H9 (cell line): ENCODE results near the gene CARD11. TPM values are rescaled to one million over a fixed set of nuclear protein-coding genes. Genes with fewer than 3 reads are reported as not detected.

Experiments
- DNase-seq: peaks from one replicate; pipeline ENCODE4 v3.0.0-alpha.2; 2017
- H2AFZ ChIP-seq: one replicate; pipeline ENCODE4 v1.6.1; 2013; ENCODE audit warnings: mild to moderate bottlenecking, low read length, control low read depth, moderate library complexity
- H2AK5ac ChIP-seq: 2 replicates; pipeline ENCODE4 v1.6.1; 2013; ENCODE audit warnings: low read length, control low read depth, mixed read lengths; ENCODE audit not compliant: insufficient read length
- H2BK120ac ChIP-seq: one replicate; pipeline ENCODE4 v1.6.1; 2013; ENCODE audit warnings: low read depth, mild to moderate bottlenecking, low read length, control low read depth, inconsistent platforms; ENCODE audit not compliant: poor library complexity, severe bottlenecking
- H2BK12ac ChIP-seq: 2 replicates; pipeline ENCODE4 v1.6.1; 2013; ENCODE audit warnings: low read length, control low read depth, mixed read lengths, low read depth; ENCODE audit not compliant: insufficient read length
- H2BK15ac ChIP-seq: 2 replicates; pipeline ENCODE4 v1.6.1; 2013; ENCODE audit warnings: low read depth, low read length, control low read depth
- H2BK20ac ChIP-seq: one replicate; pipeline ENCODE4 v1.6.1; 2013; ENCODE audit warnings: low read depth, mild to moderate bottlenecking, low read length, control low read depth, inconsistent platforms; ENCODE audit not compliant: poor library complexity, severe bottlenecking
- H2BK5ac ChIP-seq: 2 replicates; pipeline ENCODE4 v1.6.1; 2013; ENCODE audit warnings: low read length, control low read depth, mixed read lengths; ENCODE audit not compliant: insufficient read length
- H3K14ac ChIP-seq: 2 replicates; pipeline ENCODE4 v1.6.1; 2013; ENCODE audit warnings: low read length, control low read depth; ENCODE audit not compliant: insufficient read depth
- H3K18ac ChIP-seq: 2 replicates; pipeline ENCODE4 v1.6.1; 2013; ENCODE audit warnings: low read depth, mild to moderate bottlenecking, mixed read lengths, low read length, control low read depth; ENCODE audit not compliant: insufficient read length
- H3K23ac ChIP-seq: 2 replicates; pipeline ENCODE4 v1.6.1; 2013; ENCODE audit warnings: low read length, control low read depth, mixed read lengths, low read depth; ENCODE audit not compliant: insufficient read length
- H3K23me2 ChIP-seq: 2 replicates; pipeline ENCODE4 v1.6.1; 2013; ENCODE audit warnings: low read depth, mild to moderate bottlenecking, mixed read lengths, low read length, control low read depth; ENCODE audit not compliant: insufficient read length, poor library complexity, severe bottlenecking
- H3K27ac ChIP-seq: 2 replicates; pipeline ENCODE4 v1.5.1; 2013; ENCODE audit warnings: low read length, control low read depth, mixed read lengths, low read depth; ENCODE audit not compliant: insufficient read length
- H3K27me3 ChIP-seq: 2 replicates; pipeline ENCODE4 v1.6.1; 2013; ENCODE audit warnings: low read length, control low read depth, inconsistent platforms; ENCODE audit not compliant: insufficient read depth
- H3K4ac ChIP-seq: 2 replicates; pipeline ENCODE4 v1.6.1; 2013; ENCODE audit warnings: low read depth, mild to moderate bottlenecking, control low read depth, inconsistent platforms, low read length, moderate library complexity
- H3K4me1 ChIP-seq: 2 replicates; pipeline ENCODE4 v1.6.1; 2013; ENCODE audit warnings: low read length, control low read depth, inconsistent platforms; ENCODE audit not compliant: insufficient read depth
- H3K4me2 ChIP-seq: 2 replicates; pipeline ENCODE4 v1.6.1; 2013; ENCODE audit warnings: low read length, control low read depth, mixed read lengths; ENCODE audit not compliant: insufficient read length, insufficient read depth
- H3K56ac ChIP-seq: 2 replicates; pipeline ENCODE4 v1.6.1; 2013; ENCODE audit warnings: low read depth, mild to moderate bottlenecking, mixed read lengths, low read length, control low read depth; ENCODE audit not compliant: insufficient read length
- H3K79me1 ChIP-seq: 2 replicates; pipeline ENCODE4 v1.6.1; 2013; ENCODE audit warnings: low read depth, mild to moderate bottlenecking, moderate library complexity, low read length, control low read depth, inconsistent platforms; ENCODE audit not compliant: insufficient read depth, poor library complexity, severe bottlenecking
- H3K79me2 ChIP-seq: 2 replicates; pipeline ENCODE4 v1.6.1; 2013; ENCODE audit warnings: low read length, control low read depth, inconsistent platforms; ENCODE audit not compliant: insufficient read depth
- H3K9ac ChIP-seq: 2 replicates; pipeline ENCODE4 v1.6.1; 2013; ENCODE audit warnings: low read length, control low read depth, mixed read lengths; ENCODE audit not compliant: insufficient read length; ENCODE audit errors: extremely low read depth
- H3K9me3 ChIP-seq: one replicate; pipeline ENCODE4 v1.6.1; 2013; ENCODE audit warnings: low read depth, low read length, inconsistent platforms; ENCODE audit not compliant: control insufficient read depth
- H3T11ph ChIP-seq: one replicate; pipeline ENCODE4 v1.6.1; 2013; ENCODE audit warnings: mild to moderate bottlenecking, low read length, control low read depth, inconsistent platforms
- H4K20me1 ChIP-seq: one replicate; pipeline ENCODE4 v1.6.1; 2013; ENCODE audit not compliant: control insufficient read depth, insufficient read length, insufficient read depth
- H4K5ac ChIP-seq: 2 replicates; pipeline ENCODE4 v1.6.1; 2013; ENCODE audit warnings: low read depth, mild to moderate bottlenecking, mixed read lengths, low read length, control low read depth; ENCODE audit not compliant: insufficient read length
- H4K8ac ChIP-seq: replicated peaks from 2 replicates; pipeline ENCODE4 v1.6.1; 2013; ENCODE audit warnings: low read length, control low read depth, mixed read lengths, low read depth; ENCODE audit not compliant: insufficient read length
- H4K91ac ChIP-seq: 2 replicates; pipeline ENCODE4 v1.6.1; 2013; ENCODE audit warnings: low read depth, mild to moderate bottlenecking, moderate library complexity, mixed read lengths, low read length, control low read depth; ENCODE audit not compliant: insufficient read length
- H3K27ac Mint-ChIP-seq, 3 experiments: 2 replicates in 2 of 3; 3 replicates in 1 of 3; pipeline ENCODE4 v1.8.0; 2020 to 2021; ENCODE audit warnings: mixed read lengths in 3 of 3, mild to moderate bottlenecking in 1 of 3, moderate library complexity in 1 of 3
- H3K27me3 Mint-ChIP-seq: 2 replicates; pipeline ENCODE4 v1.8.0; 2021; ENCODE audit warnings: low read depth, mild to moderate bottlenecking, moderate library complexity, mixed read lengths
- H3K36me3 Mint-ChIP-seq, 3 experiments: 2 replicates in 2 of 3; 3 replicates in 1 of 3; pipeline ENCODE4 v1.8.0; 2020 to 2021; ENCODE audit warnings: low read depth in 3 of 3, mixed read lengths in 3 of 3; ENCODE audit not compliant: insufficient read depth in 1 of 3
- H3K4me1 Mint-ChIP-seq, 2 experiments: 2 replicates each; pipeline ENCODE4 v1.8.0; 2020; ENCODE audit warnings: mixed read lengths in 2 of 2
- H3K4me3 Mint-ChIP-seq, 2 experiments: 2 replicates in 1 of 2; 3 replicates in 1 of 2; pipeline ENCODE4 v1.8.0; 2020 to 2021; ENCODE audit warnings: mild to moderate bottlenecking in 2 of 2, mixed read lengths in 2 of 2, moderate library complexity in 1 of 2
- H3K9me3 Mint-ChIP-seq, 2 experiments: 2 replicates in 1 of 2; 3 replicates in 1 of 2; pipeline ENCODE4 v1.8.0; 2020; ENCODE audit warnings: mild to moderate bottlenecking in 2 of 2, mixed read lengths in 2 of 2, moderate library complexity in 1 of 2
- WGBS: extraction: QIAGEN DNeasy Blood & Tissue Kit; methylation state at CpG from one replicate; pipeline ENCODE4 v1.1.7; 2013; ENCODE audit warnings: missing lambda C conversion rate, low lambda C conversion rate, mixed read lengths; ENCODE audit not compliant: insufficient read length; ENCODE audit errors: extremely low coverage; 5-methylcytosine and 5-hydroxymethylcytosine counted together
- total RNA-seq: library from RNA; stranded (reverse); gene quantifications from 2 replicates; pipeline ENCODE4 v1.2.1, GENCODE V29; 2021
- TF ChIP-seq, protein P1 (sequence below): fragments of 200-600 bp; sonication (generic); conservative IDR thresholded peaks from 3 replicates; pipeline ENCODE4 v1.8.0; 2021; ENCODE audit warnings: antibody characterized with exemption, mild to moderate bottlenecking

Gene CARD11
- total RNA-seq, 1 experiment from 2014 or later: 20.0 TPM

DNA sequence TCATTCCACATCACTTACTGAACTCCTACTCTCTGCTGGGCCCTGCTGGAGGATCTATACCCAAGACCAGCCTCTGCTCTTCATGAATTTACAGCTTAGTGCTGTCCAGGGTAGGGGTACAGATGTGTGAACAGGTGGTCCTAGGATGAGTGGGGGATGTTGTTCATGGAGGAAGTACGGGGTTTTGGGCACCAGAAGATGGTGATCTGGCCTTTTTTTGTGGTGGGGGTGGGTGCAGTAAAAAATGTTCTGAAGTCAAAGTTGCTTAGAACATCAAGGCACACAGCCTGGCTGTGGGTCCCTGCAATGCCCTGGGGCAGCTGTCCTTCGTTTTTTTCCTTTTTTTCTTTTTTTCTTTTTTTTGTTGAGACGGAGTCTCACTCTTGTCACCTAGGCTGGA, 165.4 kb downstream of the CARD11 start:
- Histone ChIP-seq H2BK12ac (no peak overlapping the region), H3K27ac (no peak overlapping the region), H3K27me3 (no peaks in the 10 kb centered on the region), H4K20me1 (no peaks in the 10 kb centered on the region), H3K14ac (no peak overlapping the region), H2BK5ac (no peak overlapping the region), H3K79me1 (no peaks in the 10 kb centered on the region), H3K4ac (no peak overlapping the region), H3K56ac (no peak overlapping the region), H3T11ph (no peak overlapping the region), H3K79me2 (no peaks in the 10 kb centered on the region), H3K4me2 (no peak overlapping the region), H2BK120ac (no peak overlapping the region), H2BK20ac (no peak overlapping the region), H3K18ac (no peak overlapping the region), H3K23ac (no peak overlapping the region), H3K23me2 (no peaks in the 10 kb centered on the region), H3K4me1 (peaks cover 5% of the 10 kb centered on the region; the same call in 1 of the 2 replicates), H3K9me3 (no peaks in the 10 kb centered on the region), H4K5ac (no peak overlapping the region), H3K9ac (no peak overlapping the region), H4K91ac (no peak overlapping the region), H4K8ac (no peak overlapping the region), H2BK15ac (no peak overlapping the region), H2AK5ac (no peak overlapping the region), H2AFZ (no peak overlapping the region)
- no peak for DNase-seq
- no peaks in the 10 kb centered on the region for H3K27me3 Mint-ChIP-seq
- H3K36me3 Mint-ChIP-seq: no peaks in the 10 kb centered on the region
- TF ChIP-seq, protein P1, sequence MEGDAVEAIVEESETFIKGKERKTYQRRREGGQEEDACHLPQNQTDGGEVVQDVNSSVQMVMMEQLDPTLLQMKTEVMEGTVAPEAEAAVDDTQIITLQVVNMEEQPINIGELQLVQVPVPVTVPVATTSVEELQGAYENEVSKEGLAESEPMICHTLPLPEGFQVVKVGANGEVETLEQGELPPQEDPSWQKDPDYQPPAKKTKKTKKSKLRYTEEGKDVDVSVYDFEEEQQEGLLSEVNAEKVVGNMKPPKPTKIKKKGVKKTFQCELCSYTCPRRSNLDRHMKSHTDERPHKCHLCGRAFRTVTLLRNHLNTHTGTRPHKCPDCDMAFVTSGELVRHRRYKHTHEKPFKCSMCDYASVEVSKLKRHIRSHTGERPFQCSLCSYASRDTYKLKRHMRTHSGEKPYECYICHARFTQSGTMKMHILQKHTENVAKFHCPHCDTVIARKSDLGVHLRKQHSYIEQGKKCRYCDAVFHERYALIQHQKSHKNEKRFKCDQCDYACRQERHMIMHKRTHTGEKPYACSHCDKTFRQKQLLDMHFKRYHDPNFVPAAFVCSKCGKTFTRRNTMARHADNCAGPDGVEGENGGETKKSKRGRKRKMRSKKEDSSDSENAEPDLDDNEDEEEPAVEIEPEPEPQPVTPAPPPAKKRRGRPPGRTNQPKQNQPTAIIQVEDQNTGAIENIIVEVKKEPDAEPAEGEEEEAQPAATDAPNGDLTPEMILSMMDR: no peak
- no peak overlapping the region for H3K4me3 Mint-ChIP-seq
- H3K9me3 Mint-ChIP-seq: peaks cover 0 to 5% of the 10 kb centered on the region in 2 experiments; a peak in 2 of 5 replicates
- WGBS: no CpG with 5 or more reads among the region's 3 CpGs
- H3K4me1 Mint-ChIP-seq: peaks cover 34 to 50% of the 10 kb centered on the region in 2 experiments
- H3K27ac Mint-ChIP-seq: no peak overlapping the region
